ENCODE data around the gene SYT9. TPM values are rescaled to one million over a fixed set of nuclear protein-coding genes. Genes with fewer than 3 reads are reported as not detected.

Gene SYT9
- total and polyA plus RNA-seq, 4 donors, result 0.05 to 5.4 (median 2.6) TPM

GRCh38 chr11:7511401-7511800 is 259.7 kb downstream of the SYT9 start (continued):
- TF ChIP-seq ATF3 (IDR thresholded peaks at IDR 0.05), result no peak

- peak; percentile 46 for DNase-seq (ENCODE audit: low spot score)
- Histone ChIP-seq H3K27me3 (ENCODE audit: control insufficient read depth in 4 of 4, insufficient read depth in 4 of 4, low read length in 3 of 4) (no peaks in the 10 kb centered on the region), H3K4me3 (ENCODE audit: low read depth in 1 of 3, low read length in 3 of 3) (peak overlapping the region; percentile 40 to 88 (median 77)), H3K4me1 (ENCODE audit: control insufficient read depth in 4 of 4, insufficient read depth in 4 of 4, low read length in 3 of 4) (peaks cover 13 to 51% (median 37%) of the 10 kb centered on the region in 4 donors), H3K9ac (ENCODE audit: low read depth in 1 of 2, low read length in 2 of 2) (peak overlapping the region; percentile 53 to 87), H3K9me3 (ENCODE audit: control insufficient read depth in 4 of 4, low read length in 3 of 4) (no peaks in the 10 kb centered on the region), H3K36me3 (ENCODE audit: control insufficient read depth in 4 of 4, insufficient read depth in 3 of 4, low read depth in 1 of 4, low read length in 3 of 4) (no peaks in the 10 kb centered on the region), H3K27ac (ENCODE audit: low read depth in 1 of 2, low read length in 2 of 2) (peak overlapping the region; percentile 82 to 87)
- TF ChIP-seq YY1 (IDR thresholded peaks at IDR 0.05) (peak; percentile 37), FOXA1 (IDR thresholded peaks at IDR 0.05) (no peak), GABPA (IDR thresholded peaks at IDR 0.05 in 1 of 2, conservative IDR thresholded peaks at IDR 0.05 in 1 of 2) (no peak), RXRA (IDR thresholded peaks at IDR 0.05) (peak; percentile 51 to 60), FOXA2 (IDR thresholded peaks at IDR 0.05) (no peak), ZBTB33 (IDR thresholded peaks at IDR 0.05) (no peak), NR2F2 (IDR thresholded peaks at IDR 0.05) (peak; percentile 71), JUND (IDR thresholded peaks at IDR 0.05) (no peak), SP1 (IDR thresholded peaks at IDR 0.05) (peak; percentile 42), EGR1 (IDR thresholded peaks at IDR 0.05; ENCODE audit: low read depth in 2 of 2) (no peak), MAX (IDR thresholded peaks at IDR 0.05) (no peak), RAD21 (IDR thresholded peaks at IDR 0.05) (no peak), REST (IDR thresholded peaks at IDR 0.05) (peak; percentile 16), ATF3 (IDR thresholded peaks at IDR 0.05) (no peak), CTCF (IDR thresholded peaks at IDR 0.05; ENCODE audit: low read depth, low read length, missing input control) (no peak), TAF1 (conservative IDR thresholded peaks at IDR 0.05) (no peak), HNF4A (conservative IDR thresholded peaks at IDR 0.05) (peak in 1 of 2 donors; percentile 28), HNF4G (IDR thresholded peaks at IDR 0.05) (no peak)
- 10% methylated on average over 18 of the region's 18 CpGs for WGBS
Observed at GRCh38 chr11:7512525-7513233, 261.0 kb downstream of the SYT9 start.

Measured in liver (tissue), 9 donors.